Measurements from ENCODE around the gene CHCHD6. TPM values are rescaled to one million over a fixed set of nuclear protein-coding genes. Genes with fewer than 3 reads are reported as not detected.
A peak's percentile ranks its signal among the peaks of the same experiment; 100 is the strongest.

The CHCHD6 gene
- total and polyA plus RNA-seq, 4 donors, result 2.0 to 5.1 (median 3.9) TPM

DNA sequence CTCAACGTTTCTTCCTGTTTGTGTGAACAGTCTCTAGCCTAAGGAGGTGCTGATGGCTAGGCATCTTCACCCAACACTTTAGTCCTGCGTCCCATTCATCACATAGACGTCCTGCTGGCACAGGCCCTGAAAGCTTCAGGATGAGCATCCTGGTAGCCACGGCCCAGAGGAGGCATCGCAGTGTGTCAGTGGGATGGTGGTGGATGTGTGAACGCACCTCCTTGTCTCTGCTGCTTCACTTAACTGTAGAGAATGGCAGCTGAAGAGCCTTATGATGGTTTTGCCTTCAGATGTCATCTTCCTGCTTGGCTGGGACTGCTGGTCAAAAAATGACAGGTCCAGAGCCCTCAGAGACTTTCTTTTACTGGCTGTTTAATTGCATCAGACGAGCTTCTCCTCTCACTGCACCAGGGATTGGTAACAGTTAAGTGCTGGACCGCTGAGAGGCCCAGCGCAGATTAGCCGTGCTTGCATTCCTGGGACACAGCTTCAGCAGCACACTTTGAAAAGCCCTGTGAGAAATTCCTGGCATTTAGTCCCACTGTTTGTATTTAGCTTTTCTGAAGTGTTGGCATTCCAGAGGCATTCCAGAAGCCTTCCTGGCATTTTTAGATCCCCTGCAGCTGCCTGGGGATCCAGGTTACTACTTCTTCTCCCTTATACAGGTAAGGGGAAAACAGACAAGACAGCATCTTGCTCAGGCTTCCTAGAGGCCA lies 146.5 kb downstream of the CHCHD6 start:
- DNase-seq (ENCODE audit: low spot score), result peak; percentile 10
- Histone ChIP-seq H3K36me3 (ENCODE audit: control insufficient read depth in 4 of 4, insufficient read depth in 3 of 4, low read depth in 1 of 4, low read length in 3 of 4) (no peaks in the 10 kb centered on the region), H3K9me3 (ENCODE audit: control insufficient read depth in 4 of 4, low read length in 3 of 4) (no peaks in the 10 kb centered on the region), H3K4me1 (ENCODE audit: control insufficient read depth in 4 of 4, insufficient read depth in 4 of 4, low read length in 3 of 4) (no peaks in the 10 kb centered on the region), H3K27me3 (ENCODE audit: control insufficient read depth in 4 of 4, insufficient read depth in 4 of 4, low read length in 3 of 4) (no peaks in the 10 kb centered on the region), H3K9ac (ENCODE audit: low read depth in 1 of 2, low read length in 2 of 2) (no peak overlapping the region), H3K4me3 (ENCODE audit: low read depth in 1 of 3, low read length in 3 of 3) (no peak overlapping the region), H3K27ac (ENCODE audit: low read depth in 1 of 2, low read length in 2 of 2) (no peak overlapping the region)
- 88% methylated on average over 10 of the region's 10 CpGs for WGBS
- TF ChIP-seq, protein P1, sequence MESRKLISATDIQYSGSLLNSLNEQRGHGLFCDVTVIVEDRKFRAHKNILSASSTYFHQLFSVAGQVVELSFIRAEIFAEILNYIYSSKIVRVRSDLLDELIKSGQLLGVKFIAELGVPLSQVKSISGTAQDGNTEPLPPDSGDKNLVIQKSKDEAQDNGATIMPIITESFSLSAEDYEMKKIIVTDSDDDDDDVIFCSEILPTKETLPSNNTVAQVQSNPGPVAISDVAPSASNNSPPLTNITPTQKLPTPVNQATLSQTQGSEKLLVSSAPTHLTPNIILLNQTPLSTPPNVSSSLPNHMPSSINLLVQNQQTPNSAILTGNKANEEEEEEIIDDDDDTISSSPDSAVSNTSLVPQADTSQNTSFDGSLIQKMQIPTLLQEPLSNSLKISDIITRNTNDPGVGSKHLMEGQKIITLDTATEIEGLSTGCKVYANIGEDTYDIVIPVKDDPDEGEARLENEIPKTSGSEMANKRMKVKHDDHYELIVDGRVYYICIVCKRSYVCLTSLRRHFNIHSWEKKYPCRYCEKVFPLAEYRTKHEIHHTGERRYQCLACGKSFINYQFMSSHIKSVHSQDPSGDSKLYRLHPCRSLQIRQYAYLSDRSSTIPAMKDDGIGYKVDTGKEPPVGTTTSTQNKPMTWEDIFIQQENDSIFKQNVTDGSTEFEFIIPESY (IDR thresholded peaks at IDR 0.05), result no peak
- TF ChIP-seq YY1 (IDR thresholded peaks at IDR 0.05) (no peak), HNF4G (IDR thresholded peaks at IDR 0.05) (no peak), NR2F2 (IDR thresholded peaks at IDR 0.05) (no peak), RXRA (IDR thresholded peaks at IDR 0.05) (no peak), EGR1 (IDR thresholded peaks at IDR 0.05; ENCODE audit: low read depth in 2 of 2) (no peak), SP1 (IDR thresholded peaks at IDR 0.05) (no peak), TAF1 (conservative IDR thresholded peaks at IDR 0.05) (no peak), FOXA1 (IDR thresholded peaks at IDR 0.05) (no peak), HNF4A (conservative IDR thresholded peaks at IDR 0.05) (no peak)
- TF ChIP-seq, protein P2, sequence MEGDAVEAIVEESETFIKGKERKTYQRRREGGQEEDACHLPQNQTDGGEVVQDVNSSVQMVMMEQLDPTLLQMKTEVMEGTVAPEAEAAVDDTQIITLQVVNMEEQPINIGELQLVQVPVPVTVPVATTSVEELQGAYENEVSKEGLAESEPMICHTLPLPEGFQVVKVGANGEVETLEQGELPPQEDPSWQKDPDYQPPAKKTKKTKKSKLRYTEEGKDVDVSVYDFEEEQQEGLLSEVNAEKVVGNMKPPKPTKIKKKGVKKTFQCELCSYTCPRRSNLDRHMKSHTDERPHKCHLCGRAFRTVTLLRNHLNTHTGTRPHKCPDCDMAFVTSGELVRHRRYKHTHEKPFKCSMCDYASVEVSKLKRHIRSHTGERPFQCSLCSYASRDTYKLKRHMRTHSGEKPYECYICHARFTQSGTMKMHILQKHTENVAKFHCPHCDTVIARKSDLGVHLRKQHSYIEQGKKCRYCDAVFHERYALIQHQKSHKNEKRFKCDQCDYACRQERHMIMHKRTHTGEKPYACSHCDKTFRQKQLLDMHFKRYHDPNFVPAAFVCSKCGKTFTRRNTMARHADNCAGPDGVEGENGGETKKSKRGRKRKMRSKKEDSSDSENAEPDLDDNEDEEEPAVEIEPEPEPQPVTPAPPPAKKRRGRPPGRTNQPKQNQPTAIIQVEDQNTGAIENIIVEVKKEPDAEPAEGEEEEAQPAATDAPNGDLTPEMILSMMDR (IDR thresholded peaks at IDR 0.05; ENCODE audit: low read depth, low read length, missing input control), result no peak
- TF ChIP-seq, protein P3, sequence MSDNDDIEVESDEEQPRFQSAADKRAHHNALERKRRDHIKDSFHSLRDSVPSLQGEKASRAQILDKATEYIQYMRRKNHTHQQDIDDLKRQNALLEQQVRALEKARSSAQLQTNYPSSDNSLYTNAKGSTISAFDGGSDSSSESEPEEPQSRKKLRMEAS (IDR thresholded peaks at IDR 0.05), result no peak

DNA sequence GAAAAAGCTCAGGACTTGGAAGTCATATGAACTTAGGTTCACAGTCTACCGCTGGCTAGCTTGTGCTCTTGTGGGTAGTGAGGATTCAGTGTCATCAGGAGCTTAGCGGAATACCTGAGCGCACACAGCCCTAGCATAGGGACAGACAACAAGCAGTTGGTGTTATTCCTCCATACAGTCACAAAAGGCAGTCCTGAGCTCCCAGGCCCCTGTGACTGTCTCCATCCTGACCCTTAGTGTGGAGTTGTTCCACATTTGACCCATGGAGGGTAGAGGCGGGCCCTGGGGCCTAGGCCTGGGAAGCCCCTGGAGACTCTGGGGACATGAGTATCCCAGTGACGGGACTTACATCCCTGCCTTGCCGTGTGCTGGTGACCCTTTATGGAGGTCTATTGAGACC lies 147.3 kb downstream of the CHCHD6 start:
- H3K4me1 ChIP-seq (ENCODE audit: control insufficient read depth in 4 of 4, insufficient read depth in 4 of 4, low read length in 3 of 4), result no peaks in the 10 kb centered on the region
- H3K27ac ChIP-seq (ENCODE audit: low read depth in 1 of 2, low read length in 2 of 2), result no peak overlapping the region
- no peaks in the 10 kb centered on the region for H3K27me3 ChIP-seq (ENCODE audit: control insufficient read depth in 4 of 4, insufficient read depth in 4 of 4, low read length in 3 of 4)
- H3K36me3 ChIP-seq (ENCODE audit: control insufficient read depth in 4 of 4, insufficient read depth in 3 of 4, low read depth in 1 of 4, low read length in 3 of 4), result no peaks in the 10 kb centered on the region
- DNase-seq (ENCODE audit: low spot score), result no peak
- H3K9me3 ChIP-seq (ENCODE audit: control insufficient read depth in 4 of 4, low read length in 3 of 4), result no peaks in the 10 kb centered on the region
- H3K4me3 ChIP-seq (ENCODE audit: low read depth in 1 of 3, low read length in 3 of 3), result no peak overlapping the region
- no peak for TF ChIP-seq RXRA (IDR thresholded peaks at IDR 0.05)
- TF ChIP-seq GABPA (IDR thresholded peaks at IDR 0.05 in 1 of 2, conservative IDR thresholded peaks at IDR 0.05 in 1 of 2), result no peak
- TF ChIP-seq YY1 (IDR thresholded peaks at IDR 0.05), result no peak
- TF ChIP-seq, protein P4, sequence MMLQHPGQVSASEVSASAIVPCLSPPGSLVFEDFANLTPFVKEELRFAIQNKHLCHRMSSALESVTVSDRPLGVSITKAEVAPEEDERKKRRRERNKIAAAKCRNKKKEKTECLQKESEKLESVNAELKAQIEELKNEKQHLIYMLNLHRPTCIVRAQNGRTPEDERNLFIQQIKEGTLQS (IDR thresholded peaks at IDR 0.05), result no peak
- no peak for TF ChIP-seq SP1 (IDR thresholded peaks at IDR 0.05)
- TF ChIP-seq, protein P1 (IDR thresholded peaks at IDR 0.05), result no peak
- no peak for TF ChIP-seq HNF4G (IDR thresholded peaks at IDR 0.05)
- no peak for TF ChIP-seq EGR1 (IDR thresholded peaks at IDR 0.05; ENCODE audit: low read depth in 2 of 2)
- TF ChIP-seq, protein P2 (IDR thresholded peaks at IDR 0.05; ENCODE audit: low read depth, low read length, missing input control), result no peak
- TF ChIP-seq, protein P3 (IDR thresholded peaks at IDR 0.05), result no peak
- TF ChIP-seq HNF4A (conservative IDR thresholded peaks at IDR 0.05), result no peak
- TF ChIP-seq RAD21 (IDR thresholded peaks at IDR 0.05), result no peak
- TF ChIP-seq FOXA1 (IDR thresholded peaks at IDR 0.05), result no peak
- TF ChIP-seq JUND (IDR thresholded peaks at IDR 0.05), result no peak
- no peak for TF ChIP-seq TAF1 (conservative IDR thresholded peaks at IDR 0.05)
- no peak for TF ChIP-seq FOXA2 (IDR thresholded peaks at IDR 0.05)
- TF ChIP-seq, protein P5, sequence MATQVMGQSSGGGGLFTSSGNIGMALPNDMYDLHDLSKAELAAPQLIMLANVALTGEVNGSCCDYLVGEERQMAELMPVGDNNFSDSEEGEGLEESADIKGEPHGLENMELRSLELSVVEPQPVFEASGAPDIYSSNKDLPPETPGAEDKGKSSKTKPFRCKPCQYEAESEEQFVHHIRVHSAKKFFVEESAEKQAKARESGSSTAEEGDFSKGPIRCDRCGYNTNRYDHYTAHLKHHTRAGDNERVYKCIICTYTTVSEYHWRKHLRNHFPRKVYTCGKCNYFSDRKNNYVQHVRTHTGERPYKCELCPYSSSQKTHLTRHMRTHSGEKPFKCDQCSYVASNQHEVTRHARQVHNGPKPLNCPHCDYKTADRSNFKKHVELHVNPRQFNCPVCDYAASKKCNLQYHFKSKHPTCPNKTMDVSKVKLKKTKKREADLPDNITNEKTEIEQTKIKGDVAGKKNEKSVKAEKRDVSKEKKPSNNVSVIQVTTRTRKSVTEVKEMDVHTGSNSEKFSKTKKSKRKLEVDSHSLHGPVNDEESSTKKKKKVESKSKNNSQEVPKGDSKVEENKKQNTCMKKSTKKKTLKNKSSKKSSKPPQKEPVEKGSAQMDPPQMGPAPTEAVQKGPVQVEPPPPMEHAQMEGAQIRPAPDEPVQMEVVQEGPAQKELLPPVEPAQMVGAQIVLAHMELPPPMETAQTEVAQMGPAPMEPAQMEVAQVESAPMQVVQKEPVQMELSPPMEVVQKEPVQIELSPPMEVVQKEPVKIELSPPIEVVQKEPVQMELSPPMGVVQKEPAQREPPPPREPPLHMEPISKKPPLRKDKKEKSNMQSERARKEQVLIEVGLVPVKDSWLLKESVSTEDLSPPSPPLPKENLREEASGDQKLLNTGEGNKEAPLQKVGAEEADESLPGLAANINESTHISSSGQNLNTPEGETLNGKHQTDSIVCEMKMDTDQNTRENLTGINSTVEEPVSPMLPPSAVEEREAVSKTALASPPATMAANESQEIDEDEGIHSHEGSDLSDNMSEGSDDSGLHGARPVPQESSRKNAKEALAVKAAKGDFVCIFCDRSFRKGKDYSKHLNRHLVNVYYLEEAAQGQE (IDR thresholded peaks at IDR 0.05), result no peak
- TF ChIP-seq NR2F2 (IDR thresholded peaks at IDR 0.05), result no peak
- H3K9ac ChIP-seq (ENCODE audit: low read depth in 1 of 2, low read length in 2 of 2), result no peak overlapping the region
- WGBS, result 97% methylated on average over 6 of the region's 6 CpGs

Data from liver (tissue), 9 donors.